T47D (cell line): ENCODE data around the gene TUBA4A.

Experiments
- DNase-seq, 2 experiments: peaks; one replicate each; pipeline versions ENCODE4 v3.0.0 to v3.0.0-alpha.2; 2011 to 2012; ENCODE audit warnings: low read depth in 1 of 2, low spot score in 1 of 2
- JUND ChIP-seq: IDR thresholded peaks from 2 replicates; pipeline ENCODE4 v1.6.1; 2012; ENCODE audit warnings: low read depth
- in situ Hi-C: cut with HindIII; loops from 2 replicates; pipeline ENCODE4 v1.10.0; 2016; ENCODE audit warnings: low sequenced_read_pairs, low pct_unique_long_range_greater_than_20kb

Gene TUBA4A

GRCh38 chr2:219282943-219283581, 29.3 kb upstream of the TUBA4A start:
- in situ Hi-C loops = no loop called here
- no peak for DNase-seq
- TF ChIP-seq JUND = no peak

- no peak for DNase-seq
- no peak for TF ChIP-seq JUND
- in situ Hi-C loops = no loop called here
Observed at GRCh38 chr2:219282375-219282774, 28.7 kb upstream of the TUBA4A start.

GRCh38 chr2:219281588-219281987, 27.9 kb upstream of the TUBA4A start:
- no peak for TF ChIP-seq JUND
- no peak for DNase-seq
- in situ Hi-C loops = no loop called here

GRCh38 chr2:219280651-219281050, 26.9 kb upstream of the TUBA4A start:
- in situ Hi-C loops = no loop called here
- no peak for DNase-seq
- no peak for TF ChIP-seq JUND

GRCh38 chr2:219279916-219280516, 26.3 kb upstream of the TUBA4A start:
- in situ Hi-C loops = no loop called here
- TF ChIP-seq JUND = no peak
- DNase-seq = no peak

- in situ Hi-C loops = no loop called here
- DNase-seq = peak; percentile 92 to 96
- no peak for TF ChIP-seq JUND
Observed at GRCh38 chr2:219279151-219279915, 25.6 kb upstream of the TUBA4A start, which contains the start of gene DNAJB2. Gene DNAJB2 (plus strand): TSS chr2:219279366. CDS start chr2:219279834, 468 bp downstream.

- TF ChIP-seq JUND = no peak
- no peak for DNase-seq
- in situ Hi-C loops = no loop called here
Observed at GRCh38 chr2:219278655-219279150, 25.0 kb upstream of the TUBA4A start.

- peak; percentile 50 to 82 for DNase-seq
- in situ Hi-C loops = no loop called here
Observed at GRCh38 chr2:219277703-219278654, 24.3 kb upstream of the TUBA4A start.

GRCh38 chr2:219274361-219274921, 20.7 kb upstream of the TUBA4A start:
- TF ChIP-seq JUND = peak; percentile 54

More at GRCh38 chr2:219277703-219278654, 24.3 kb upstream of the TUBA4A start:
- no peak for TF ChIP-seq JUND

GRCh38 chr2:219273937-219274336, 20.2 kb upstream of the TUBA4A start:
- in situ Hi-C loops = no loop called here
- DNase-seq = peak in 1 of 2 experiments; percentile 56
- no peak for TF ChIP-seq JUND

More at GRCh38 chr2:219274361-219274921, 20.7 kb upstream of the TUBA4A start:
- DNase-seq = peak; percentile 51 to 79
- in situ Hi-C loops = no loop called here

GRCh38 chr2:219272995-219273394, 19.3 kb upstream of the TUBA4A start:
- DNase-seq = no peak
- in situ Hi-C loops = no loop called here
- TF ChIP-seq JUND = no peak
